H1 (cell line): ENCODE results near the gene FRMD4A. TPM values are rescaled to one million over a fixed set of nuclear protein-coding genes. Genes with fewer than 3 reads are reported as not detected.

ENCODE experiments used
- CTCF ChIA-PET: fragments of 300-600 bp; sonication (Branson Sonifier 250); formaldehyde crosslinking; loops from one replicate; lab custom pipeline; 2021; ENCODE audit not compliant: partially characterized antibody; lab: Charles Lee
- POLR2A ChIA-PET: fragments of 300-600 bp; sonication (Branson Sonifier 250); formaldehyde crosslinking; loops from one replicate; lab custom pipeline; 2021; ENCODE audit warnings: inconsistent platforms; ENCODE audit not compliant: partially characterized antibody; lab: Charles Lee
- DNase-seq, 2 experiments: peaks; one replicate each; pipeline versions ENCODE4 v3.0.0 to v3.0.0-alpha.2; 2010 to 2022; ENCODE audit warnings: low spot score in 2 of 2, low read depth in 1 of 2, mixed read lengths in 1 of 2
- FAIRE-seq: peaks from 2 replicates; lab custom pipeline; 2011; peaks lifted over from hg19 to GRCh38; lab: Jason Lieb, UNC
- H2AFZ ChIP-seq: 2 replicates; pipeline ENCODE4 v1.8.1; 2012; ENCODE audit warnings: low read length, inconsistent platforms
- H2AK5ac ChIP-seq: 2 replicates; pipeline ENCODE4 v1.6.1; 2013; ENCODE audit warnings: low read depth, low read length
- H2BK120ac ChIP-seq: replicated peaks from 2 replicates; pipeline ENCODE3; 2013; ENCODE audit warnings: low read depth, low read length, inconsistent platforms
- H2BK12ac ChIP-seq: 2 replicates; pipeline ENCODE4 v1.6.1; 2013; ENCODE audit warnings: low read depth, low read length
- H2BK15ac ChIP-seq: 2 replicates; pipeline ENCODE4 v1.6.1; 2013; ENCODE audit warnings: low read length
- H2BK20ac ChIP-seq: 2 replicates; pipeline ENCODE4 v1.6.1; 2013; ENCODE audit warnings: low read length
- H2BK5ac ChIP-seq: 2 replicates; pipeline ENCODE4 v1.6.1; 2013; ENCODE audit warnings: low read depth, low read length
- H3K14ac ChIP-seq: 2 replicates; pipeline ENCODE4 v1.6.1; 2013; ENCODE audit warnings: inconsistent platforms; ENCODE audit not compliant: insufficient read length
- H3K18ac ChIP-seq: 2 replicates; pipeline ENCODE4 v1.6.1; 2013; ENCODE audit warnings: low read length; ENCODE audit errors: extremely low read depth
- H3K23ac ChIP-seq: 2 replicates; pipeline ENCODE4 v1.6.1; 2013; ENCODE audit warnings: inconsistent platforms; ENCODE audit not compliant: insufficient read length
- H3K23me2 ChIP-seq: 2 replicates; pipeline ENCODE4 v1.6.1; 2013; ENCODE audit warnings: low read depth, low read length
- H3K27ac ChIP-seq: 2 replicates; pipeline ENCODE4 v1.6.1; 2011; ENCODE audit warnings: low read depth, low read length, inconsistent platforms
- H3K27me3 ChIP-seq, 4 experiments: replicated peaks in 1 of 4; 1 replicate in 1 of 4; 2 replicates in 3 of 4; pipeline versions ENCODE4 v1.6.1 to v1.8.1; 2011 to 2013; ENCODE audit warnings: low read length in 3 of 4, mild to moderate bottlenecking in 3 of 4, inconsistent platforms in 2 of 4, mixed read lengths in 2 of 4, moderate library complexity in 1 of 4; ENCODE audit not compliant: control insufficient read depth in 3 of 4, insufficient read depth in 3 of 4; ENCODE audit errors: extremely low read depth in 1 of 4
- H3K36me3 ChIP-seq, 4 experiments: 2 replicates each; pipeline versions ENCODE4 v1.6.1 to v1.8.1; 2011 to 2013; ENCODE audit warnings: mild to moderate bottlenecking in 4 of 4, low read length in 3 of 4, moderate library complexity in 2 of 4, control low read depth in 1 of 4, inconsistent platforms in 1 of 4; ENCODE audit not compliant: insufficient read depth in 4 of 4, control insufficient read depth in 2 of 4
- H3K4ac ChIP-seq: replicated peaks from 2 replicates; pipeline ENCODE3; 2013; ENCODE audit warnings: low read length, low read depth, mixed read lengths, inconsistent platforms; ENCODE audit not compliant: insufficient read length
- H3K4me1 ChIP-seq, 4 experiments: replicated peaks in 1 of 4; 1 replicate in 1 of 4; 2 replicates in 3 of 4; pipeline versions ENCODE4 v1.6.1 to v1.8.1; 2011 to 2013; ENCODE audit warnings: low read length in 3 of 4, inconsistent platforms in 2 of 4, mixed read lengths in 1 of 4; ENCODE audit not compliant: insufficient read depth in 4 of 4, control insufficient read depth in 3 of 4
- H3K4me2 ChIP-seq, 2 experiments: 2 replicates each; pipeline versions ENCODE4 v1.6.1 to v1.8.1; 2011 to 2013; ENCODE audit warnings: low read depth in 2 of 2, low read length in 2 of 2, control low read depth in 1 of 2, inconsistent platforms in 1 of 2, mild to moderate bottlenecking in 1 of 2; ENCODE audit not compliant: insufficient read depth in 1 of 2
- H3K4me3 ChIP-seq, 4 experiments: fragments of 200-600, 300-600 bp in 1 of 4; sonication (generic), shearing (Covaris generic), sonication (Bioruptor Twin) in 1 of 4; 2 replicates each; pipeline versions ENCODE4 v1.5.1 to v1.8.1; 2011 to 2016; ENCODE audit warnings: low read length in 4 of 4, low read depth in 3 of 4, control low read depth in 2 of 4, inconsistent platforms in 2 of 4, mild to moderate bottlenecking in 2 of 4, mixed read lengths in 1 of 4, moderate library complexity in 1 of 4; ENCODE audit not compliant: insufficient read depth in 2 of 4; ENCODE audit errors: extremely low read depth in 1 of 4
- H3K56ac ChIP-seq: replicated peaks from 2 replicates; pipeline ENCODE3; 2013; ENCODE audit warnings: low read depth, mild to moderate bottlenecking, mixed read lengths, low read length, inconsistent platforms; ENCODE audit not compliant: insufficient read length
- H3K79me1 ChIP-seq: 2 replicates; pipeline ENCODE4 v1.6.1; 2013; ENCODE audit warnings: low read depth, low read length, control low read depth
- H3K79me2 ChIP-seq, 2 experiments: 2 replicates each; pipeline versions ENCODE4 v1.6.1 to v1.8.1; 2012 to 2013; ENCODE audit warnings: low read length in 2 of 2, mild to moderate bottlenecking in 2 of 2, inconsistent platforms in 1 of 2; ENCODE audit not compliant: insufficient read depth in 2 of 2, control insufficient read depth in 1 of 2
- H3K9ac ChIP-seq, 4 experiments: replicated peaks in 1 of 4; 1 replicate in 1 of 4; 2 replicates in 3 of 4; pipeline versions ENCODE4 v1.6.1 to v1.8.1; 2011 to 2013; ENCODE audit warnings: low read depth in 3 of 4, low read length in 3 of 4, control low read depth in 2 of 4, mild to moderate bottlenecking in 2 of 4, moderate library complexity in 2 of 4, inconsistent platforms in 1 of 4; ENCODE audit errors: extremely low read depth in 1 of 4
- H3K9me3 ChIP-seq, 2 experiments: 2 replicates each; pipeline versions ENCODE4 v1.6.1 to v1.8.1; 2012 to 2013; ENCODE audit warnings: mild to moderate bottlenecking in 2 of 2, moderate library complexity in 2 of 2, control low read depth in 1 of 2, inconsistent platforms in 1 of 2, low read depth in 1 of 2, low read length in 1 of 2, mixed read lengths in 1 of 2; ENCODE audit not compliant: insufficient read depth in 2 of 2
- H4K20me1 ChIP-seq, 2 experiments: replicated peaks in 1 of 2; 2 replicates each; pipeline versions ENCODE3 to v1.8.1; 2011 to 2013; ENCODE audit warnings: inconsistent platforms in 2 of 2, low read length in 2 of 2, mild to moderate bottlenecking in 1 of 2; ENCODE audit not compliant: insufficient read depth in 2 of 2, control insufficient read depth in 1 of 2
- H4K5ac ChIP-seq: 2 replicates; pipeline ENCODE4 v1.6.1; 2013; ENCODE audit warnings: low read length, low read depth, mixed read lengths, inconsistent platforms; ENCODE audit not compliant: insufficient read length
- H4K8ac ChIP-seq: 2 replicates; pipeline ENCODE4 v1.8.0; 2013; ENCODE audit warnings: mild to moderate bottlenecking, moderate library complexity, low read length, inconsistent platforms; ENCODE audit not compliant: insufficient read depth; ENCODE audit errors: extremely low read depth
- H4K91ac ChIP-seq: replicated peaks from 2 replicates; pipeline ENCODE3; 2013; ENCODE audit warnings: low read length, mixed read lengths, inconsistent platforms; ENCODE audit not compliant: insufficient read length
- ATF2 ChIP-seq: IDR thresholded peaks from 2 replicates; pipeline ENCODE4 v1.6.1; 2012; ENCODE audit warnings: low read length, inconsistent platforms
- E2F6 ChIP-seq: IDR thresholded peaks from 2 replicates; pipeline ENCODE4 v1.6.1; 2012; ENCODE audit warnings: inconsistent platforms
- KDM1A ChIP-seq: fragments of 200-600, 300-600 bp; sonication (generic); IDR thresholded peaks from 2 replicates; pipeline ENCODE4 v1.7.1; 2016; ENCODE audit warnings: mild to moderate bottlenecking, low read length, borderline replicate concordance
- RXRA ChIP-seq: IDR thresholded peaks from 2 replicates; pipeline ENCODE4 v1.6.1; 2011; ENCODE audit warnings: low read depth, mild to moderate bottlenecking, low read length, moderate library complexity; ENCODE audit not compliant: insufficient read depth
- ZNF274 ChIP-seq: IDR thresholded peaks from 2 replicates; pipeline ENCODE4 v1.7.0; 2012; ENCODE audit warnings: low read length, borderline replicate concordance; ENCODE audit errors: extremely low read depth
- WGBS, 2 experiments: shearing (Covaris generic) in 1 of 2; methylation state at CpG; one replicate each; pipeline versions ENCODE4 v1.1.6 to v1.1.7; 2013 to 2015; ENCODE audit warnings: low lambda C conversion rate in 2 of 2, mixed read lengths in 2 of 2, inconsistent platforms in 1 of 2, low coverage in 1 of 2, missing lambda C conversion rate in 1 of 2; ENCODE audit not compliant: insufficient replicate concordance in 2 of 2, insufficient coverage in 1 of 2, insufficient read length in 1 of 2; ENCODE audit errors: extremely low coverage in 1 of 2, missing lambda C conversion rate in 1 of 2; 5-methylcytosine and 5-hydroxymethylcytosine counted together
- polyA plus RNA-seq, 7 experiments: library from polyadenylated mRNA; depleted of rRNA in 3 of 7; stranded (reverse) in 5 of 7; unstranded in 2 of 7; fragments of >200 nt in 5 of 7; fragments of 200-250 nt in 2 of 7; gene quantifications; 1 replicate in 5 of 7; 2 replicates in 1 of 7; 4 replicates in 1 of 7; pipeline versions ENCODE4 v1.2.1 to v1.2.3, GENCODE V29; 2011 to 2013; ENCODE audit warnings: missing spikeins in 2 of 7, mixed read lengths in 2 of 7
- total RNA-seq: library from RNA; stranded (reverse); fragmentation: NEBNext Ultra II Directional; extraction: Animal tissue kit (Norgen Biotek cat#: 25700); gene quantifications from 2 replicates; pipeline ENCODE4 v1.2.1, GENCODE V29; 2021

FRMD4A gene
- total and polyA plus RNA-seq, 2 of the 8 experiments (the other 6 are each of a cell fraction or from before 2014, with no cell fraction given): 38.6 to 39.6 TPM

GRCh38 chr10:13658871-13659685 lies 671.6 kb downstream of the FRMD4A start:
- no peak overlapping the region for H3K14ac ChIP-seq
- no peaks in the 10 kb centered on the region for H3K79me2 ChIP-seq
- H2AFZ ChIP-seq: no peak overlapping the region
- no peak overlapping the region for H3K9ac ChIP-seq
- H2BK15ac ChIP-seq: no peak overlapping the region
- WGBS, 2 experiments: 94% methylated on average over 21 of the region's 21 CpGs; no CpG with 5 or more reads in 1 of the 2 experiments
- H3K27ac ChIP-seq: peak overlapping the region; percentile 29; the same call in 1 of the 2 replicates
- no peak overlapping the region for H4K91ac ChIP-seq
- no peaks in the 10 kb centered on the region; a peak in 1 of 7 replicates for H3K4me1 ChIP-seq
- no peak overlapping the region for H3K4ac ChIP-seq
- no peaks in the 10 kb centered on the region for H3K27me3 ChIP-seq
- H2AK5ac ChIP-seq: no peak overlapping the region
- POLR2A ChIA-PET: interaction anchor here (0.7 to 1.0 kb wide), 3 partner anchors 17 to 526 kb away, joined by 3 to 4 read pairs (median 3); no protein-coding TSS in a partner anchor
- H3K18ac ChIP-seq: no peak overlapping the region
- H2BK120ac ChIP-seq: no peak overlapping the region
- H3K23ac ChIP-seq: no peak overlapping the region
- DNase-seq (no peak), FAIRE-seq (no peak)
- no peak overlapping the region for H2BK5ac ChIP-seq
- no peak overlapping the region for H3K56ac ChIP-seq
- H3K36me3 ChIP-seq: peaks cover 6 to 30% (median 14%) of the 10 kb centered on the region in 4 experiments; a peak in 6 of 8 replicates
- CTCF ChIA-PET: interaction anchor here (0.7 to 2.3 kb wide), 29 partner anchors 8 to 331 kb away, joined by 3 to 11 read pairs (median 4); no protein-coding TSS in a partner anchor
- H2BK20ac ChIP-seq: no peak overlapping the region
- no peaks in the 10 kb centered on the region for H3K79me1 ChIP-seq
- no peak overlapping the region for H4K8ac ChIP-seq
- no peak overlapping the region for H2BK12ac ChIP-seq
- H4K20me1 ChIP-seq: no peaks in the 10 kb centered on the region
- no peaks in the 10 kb centered on the region for H3K23me2 ChIP-seq
- H3K4me3 ChIP-seq: no peak overlapping the region
- H3K9me3 ChIP-seq: no peaks in the 10 kb centered on the region
- H4K5ac ChIP-seq: no peak overlapping the region
- no peak overlapping the region for H3K4me2 ChIP-seq
- TF ChIP-seq E2F6 (no peak), ATF2 (no peak), ZNF274 (no peak), KDM1A (no peak), RXRA (no peak)
